HEK293 (cell line): ENCODE data around the gene SH3PXD2B.
"Not testable (repeated sequence)": the region's sequence is repeated elsewhere in the genome, so short reads cannot be mapped to it uniquely, and the experiment has no call there.

Experiments
- CTCF ChIP-seq: fragments of 450-650 bp; formaldehyde crosslinking; IDR thresholded peaks from 2 replicates; pipeline ENCODE4 v1.5.1; 2016; ENCODE audit warnings: missing biosample characterization, missing genetic modification characterization
- KLF7 ChIP-seq: fragments of 450-650 bp; formaldehyde crosslinking; IDR thresholded peaks from 2 replicates; pipeline ENCODE4 v1.5.1; 2016; ENCODE audit warnings: missing biosample characterization, missing genetic modification characterization, borderline replicate concordance
- YY2 ChIP-seq: fragments of 450-650 bp; formaldehyde crosslinking; IDR thresholded peaks from 2 replicates; pipeline ENCODE4 v1.5.1; 2016; ENCODE audit warnings: missing biosample characterization, missing genetic modification characterization
- ZNF138 ChIP-seq: fragments of 450-650 bp; formaldehyde crosslinking; IDR thresholded peaks from 2 replicates; pipeline ENCODE4 v1.5.1; 2016; ENCODE audit warnings: missing biosample characterization, missing genetic modification characterization, borderline replicate concordance
- ZNF24 ChIP-seq: fragments of 450-650 bp; formaldehyde crosslinking; IDR thresholded peaks from 2 replicates; pipeline ENCODE4 v1.5.1; 2016; ENCODE audit warnings: missing biosample characterization, missing genetic modification characterization
- ZNF791 ChIP-seq: fragments of 450-650 bp; formaldehyde crosslinking; IDR thresholded peaks from 2 replicates; pipeline ENCODE4 v1.5.1; 2016; ENCODE audit warnings: missing biosample characterization, missing genetic modification characterization

DNA sequence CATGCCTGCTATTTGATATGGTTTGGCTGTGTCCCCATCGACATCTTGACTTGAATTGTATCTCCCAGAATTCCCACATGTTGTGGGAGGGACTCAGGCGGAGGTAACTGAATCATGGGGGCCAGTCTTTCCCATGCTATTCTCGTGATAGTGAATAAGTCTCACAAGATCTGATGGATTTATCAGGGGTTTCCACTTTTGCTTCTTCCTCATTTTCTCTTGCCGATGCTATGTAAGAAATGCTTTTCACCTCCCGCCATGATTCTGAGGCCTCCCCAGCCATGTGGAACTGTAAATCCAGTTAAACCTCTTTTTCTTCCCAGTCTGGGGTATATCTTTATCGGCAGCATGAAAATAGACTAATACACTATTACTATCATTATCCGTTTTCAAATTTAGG, 101.8 kb downstream of the SH3PXD2B start:
- not testable (repeated sequence) for TF ChIP-seq ZNF24, CTCF, ZNF791, KLF7, ZNF138, YY2 (tag by site-specific recombination)
